Suprapubic skin (tissue), 4 donors: ENCODE results near the gene TRIM8. TPM values are rescaled to one million over a fixed set of nuclear protein-coding genes. Genes with fewer than 3 reads are reported as not detected.

Experiments used
- DNase-seq, 2 donors: peaks; one replicate each; pipeline ENCODE4 v3.0.0-alpha.2; 2019; ENCODE audit warnings: low spot score in 2 of 2
- H3K27ac ChIP-seq: fragments of 200-600 bp; sonication (generic); one replicate; pipeline ENCODE4 v1.5.1; 2019
- H3K27me3 ChIP-seq: fragments of 200-600 bp; sonication (generic); one replicate; pipeline ENCODE4 v1.5.1; 2019
- H3K36me3 ChIP-seq: fragments of 200-600 bp; sonication (generic); one replicate; pipeline ENCODE4 v1.5.1; 2019
- H3K4me1 ChIP-seq: fragments of 200-600 bp; sonication (generic); one replicate; pipeline ENCODE4 v1.5.1; 2019
- H3K4me3 ChIP-seq: fragments of 200-600 bp; sonication (generic); one replicate; pipeline ENCODE4 v1.5.1; 2019; ENCODE audit warnings: mild to moderate bottlenecking
- H3K9me3 ChIP-seq: fragments of 200-600 bp; sonication (generic); one replicate; pipeline ENCODE4 v1.5.1; 2019
- EP300 ChIP-seq: sonication (generic); formaldehyde crosslinking; IDR thresholded peaks from one replicate; pipeline ENCODE4 v1.6.1; 2017; ENCODE audit warnings: antibody characterized with exemption
- POLR2A ChIP-seq, 2 donors: fragments of 450-650 bp; IDR thresholded peaks; one replicate each; pipeline ENCODE4 v1.6.1; 2017; ENCODE audit warnings: antibody characterized with exemption in 2 of 2, mild to moderate bottlenecking in 2 of 2, moderate library complexity in 2 of 2
- POLR2AphosphoS5 ChIP-seq, 3 donors: sonication (generic); formaldehyde crosslinking; IDR thresholded peaks; one replicate each; pipeline ENCODE4 v1.6.1; 2017; ENCODE audit warnings: antibody characterized with exemption in 3 of 3
- WGBS: methylation state at CpG from one replicate; pipeline ENCODE4 v1.1.5; 2018; 5-methylcytosine and 5-hydroxymethylcytosine counted together
- total RNA-seq, 4 donors: library from RNA; depleted of rRNA; stranded (reverse); fragments of >200 nt; gene quantifications; one replicate each; pipeline ENCODE4 v1.1.0, GENCODE V29; 2016
- TF ChIP-seq, protein P1 (sequence below), 2 donors: fragments of 200-600 bp in 1 of 2; fragments of 450-650 bp in 1 of 2; sonication (generic) in 1 of 2; IDR thresholded peaks; one replicate each; pipeline ENCODE4 v1.5.1; 2016 to 2019; ENCODE audit warnings: antibody characterized with exemption in 2 of 2, mild to moderate bottlenecking in 1 of 2, moderate library complexity in 1 of 2

Gene TRIM8
- total RNA-seq, 4 donors from 2014 or later = 73.1 to 113 (median 96.1) TPM

DNA sequence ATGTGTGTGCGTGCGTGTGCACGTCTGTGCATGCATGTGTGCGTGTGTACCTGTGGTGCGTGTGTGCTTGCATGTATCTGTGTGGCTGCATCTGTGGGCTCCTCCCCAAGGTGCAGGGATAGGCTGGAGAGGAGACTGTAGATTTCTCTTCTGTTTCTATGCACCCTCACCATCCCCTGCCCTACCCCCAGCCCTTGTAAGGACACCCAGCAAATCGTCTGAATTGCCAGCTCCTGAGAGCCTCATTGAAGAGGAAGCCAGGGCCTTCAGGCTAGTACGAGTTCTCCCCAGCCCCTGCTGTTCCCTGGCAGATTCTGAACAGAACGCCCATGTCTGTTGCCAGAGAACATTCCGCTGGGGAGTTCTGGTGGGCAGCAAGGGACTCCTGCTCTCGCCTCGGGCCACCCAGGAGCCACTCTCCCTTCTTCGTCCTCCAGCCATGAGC is 17.0 kb upstream of the TRIM8 start:
- peaks cover 28% of the 10 kb centered on the region for H3K36me3 ChIP-seq
- TF ChIP-seq POLR2AphosphoS5 (IDR thresholded peaks at IDR 0.05) (no peak), POLR2A (IDR thresholded peaks at IDR 0.05) (no peak), EP300 (no peak)
- TF ChIP-seq, protein P1, sequence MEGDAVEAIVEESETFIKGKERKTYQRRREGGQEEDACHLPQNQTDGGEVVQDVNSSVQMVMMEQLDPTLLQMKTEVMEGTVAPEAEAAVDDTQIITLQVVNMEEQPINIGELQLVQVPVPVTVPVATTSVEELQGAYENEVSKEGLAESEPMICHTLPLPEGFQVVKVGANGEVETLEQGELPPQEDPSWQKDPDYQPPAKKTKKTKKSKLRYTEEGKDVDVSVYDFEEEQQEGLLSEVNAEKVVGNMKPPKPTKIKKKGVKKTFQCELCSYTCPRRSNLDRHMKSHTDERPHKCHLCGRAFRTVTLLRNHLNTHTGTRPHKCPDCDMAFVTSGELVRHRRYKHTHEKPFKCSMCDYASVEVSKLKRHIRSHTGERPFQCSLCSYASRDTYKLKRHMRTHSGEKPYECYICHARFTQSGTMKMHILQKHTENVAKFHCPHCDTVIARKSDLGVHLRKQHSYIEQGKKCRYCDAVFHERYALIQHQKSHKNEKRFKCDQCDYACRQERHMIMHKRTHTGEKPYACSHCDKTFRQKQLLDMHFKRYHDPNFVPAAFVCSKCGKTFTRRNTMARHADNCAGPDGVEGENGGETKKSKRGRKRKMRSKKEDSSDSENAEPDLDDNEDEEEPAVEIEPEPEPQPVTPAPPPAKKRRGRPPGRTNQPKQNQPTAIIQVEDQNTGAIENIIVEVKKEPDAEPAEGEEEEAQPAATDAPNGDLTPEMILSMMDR (IDR thresholded peaks at IDR 0.05) = no peak
- no peak overlapping the region for H3K4me3 ChIP-seq
- WGBS = 50% methylated on average over 12 of the region's 12 CpGs
- H3K4me1 ChIP-seq = peaks cover 44% of the 10 kb centered on the region
- H3K27me3 ChIP-seq = no peaks in the 10 kb centered on the region
- DNase-seq = no peak
- H3K9me3 ChIP-seq = no peaks in the 10 kb centered on the region
- H3K27ac ChIP-seq = peak overlapping the region; percentile 86

DNA sequence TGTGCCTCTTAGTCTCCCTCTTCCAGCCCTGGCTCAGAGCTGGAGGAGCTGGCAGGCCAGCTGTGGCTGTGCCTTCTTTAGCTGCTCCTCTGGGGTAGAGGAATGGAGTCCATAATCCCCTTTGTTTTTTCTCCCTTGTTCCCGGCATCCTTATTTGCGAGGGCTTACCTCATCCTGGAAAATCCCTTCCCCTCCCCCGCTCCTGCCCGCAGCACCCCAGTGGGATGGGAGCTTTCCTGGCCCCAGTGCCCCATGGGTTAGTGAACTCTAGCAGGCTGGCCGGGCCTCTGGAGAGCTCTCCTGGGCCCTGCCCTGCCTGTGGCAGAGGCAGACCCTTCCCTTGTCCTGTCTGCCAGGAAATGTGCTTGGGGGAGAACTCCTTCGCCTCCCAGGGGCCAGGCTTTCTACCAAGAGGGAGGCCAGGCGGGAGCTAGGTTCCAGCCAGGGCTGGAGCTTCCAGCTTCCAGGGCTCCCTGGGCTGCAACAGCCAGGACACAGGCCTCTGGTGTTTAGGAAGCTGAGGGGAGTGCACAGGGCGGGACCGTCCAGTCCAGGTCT is 16.5 kb upstream of the TRIM8 start:
- TF ChIP-seq, protein P1 (IDR thresholded peaks at IDR 0.05) = no peak
- TF ChIP-seq EP300 (no peak), POLR2AphosphoS5 (IDR thresholded peaks at IDR 0.05) (no peak), POLR2A (IDR thresholded peaks at IDR 0.05) (no peak)
- 63% methylated on average over 7 of the region's 9 CpGs for WGBS
- H3K9me3 ChIP-seq = no peaks in the 10 kb centered on the region
- H3K36me3 ChIP-seq = peaks cover 28% of the 10 kb centered on the region
- H3K27me3 ChIP-seq = no peaks in the 10 kb centered on the region
- H3K27ac ChIP-seq = peak overlapping the region; percentile 86
- no peak for DNase-seq
- no peak overlapping the region for H3K4me3 ChIP-seq
- peaks cover 47% of the 10 kb centered on the region for H3K4me1 ChIP-seq

DNA sequence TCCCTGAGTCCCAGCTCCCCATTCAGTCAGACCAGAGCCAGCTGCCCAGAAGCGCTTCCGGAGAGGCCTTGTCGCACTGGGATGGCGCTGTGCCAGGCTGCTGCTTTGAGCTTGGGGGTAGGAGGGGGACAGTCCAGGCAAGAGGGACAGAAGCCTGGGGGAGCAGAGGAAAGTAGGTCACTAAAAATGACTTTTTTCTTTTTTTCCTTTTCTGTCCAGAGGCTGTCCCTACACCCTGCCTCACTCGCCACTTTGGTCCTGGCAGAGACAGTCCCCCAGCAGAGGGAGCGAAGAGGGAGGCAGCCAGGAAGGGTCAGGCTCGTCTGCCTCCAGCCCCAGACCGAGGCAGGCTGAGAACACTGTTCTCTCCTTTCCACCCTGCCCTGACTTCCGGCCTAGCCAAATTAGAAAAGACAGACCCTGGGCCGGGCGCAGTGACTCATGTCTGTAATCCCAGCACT is 15.8 kb upstream of the TRIM8 start:
- no peak for TF ChIP-seq POLR2A (IDR thresholded peaks at IDR 0.05)
- no peak for TF ChIP-seq POLR2AphosphoS5 (IDR thresholded peaks at IDR 0.05)
- no peak for TF ChIP-seq EP300
- TF ChIP-seq, protein P1 (IDR thresholded peaks at IDR 0.05) = no peak
- H3K27ac ChIP-seq = peak overlapping the region; percentile 86
- no peaks in the 10 kb centered on the region for H3K9me3 ChIP-seq
- WGBS = 74% methylated on average over 11 of the region's 11 CpGs
- H3K36me3 ChIP-seq = peaks cover 28% of the 10 kb centered on the region
- H3K4me1 ChIP-seq = peaks cover 54% of the 10 kb centered on the region
- H3K27me3 ChIP-seq = no peaks in the 10 kb centered on the region
- no peak for DNase-seq
- H3K4me3 ChIP-seq = no peak overlapping the region

DNA sequence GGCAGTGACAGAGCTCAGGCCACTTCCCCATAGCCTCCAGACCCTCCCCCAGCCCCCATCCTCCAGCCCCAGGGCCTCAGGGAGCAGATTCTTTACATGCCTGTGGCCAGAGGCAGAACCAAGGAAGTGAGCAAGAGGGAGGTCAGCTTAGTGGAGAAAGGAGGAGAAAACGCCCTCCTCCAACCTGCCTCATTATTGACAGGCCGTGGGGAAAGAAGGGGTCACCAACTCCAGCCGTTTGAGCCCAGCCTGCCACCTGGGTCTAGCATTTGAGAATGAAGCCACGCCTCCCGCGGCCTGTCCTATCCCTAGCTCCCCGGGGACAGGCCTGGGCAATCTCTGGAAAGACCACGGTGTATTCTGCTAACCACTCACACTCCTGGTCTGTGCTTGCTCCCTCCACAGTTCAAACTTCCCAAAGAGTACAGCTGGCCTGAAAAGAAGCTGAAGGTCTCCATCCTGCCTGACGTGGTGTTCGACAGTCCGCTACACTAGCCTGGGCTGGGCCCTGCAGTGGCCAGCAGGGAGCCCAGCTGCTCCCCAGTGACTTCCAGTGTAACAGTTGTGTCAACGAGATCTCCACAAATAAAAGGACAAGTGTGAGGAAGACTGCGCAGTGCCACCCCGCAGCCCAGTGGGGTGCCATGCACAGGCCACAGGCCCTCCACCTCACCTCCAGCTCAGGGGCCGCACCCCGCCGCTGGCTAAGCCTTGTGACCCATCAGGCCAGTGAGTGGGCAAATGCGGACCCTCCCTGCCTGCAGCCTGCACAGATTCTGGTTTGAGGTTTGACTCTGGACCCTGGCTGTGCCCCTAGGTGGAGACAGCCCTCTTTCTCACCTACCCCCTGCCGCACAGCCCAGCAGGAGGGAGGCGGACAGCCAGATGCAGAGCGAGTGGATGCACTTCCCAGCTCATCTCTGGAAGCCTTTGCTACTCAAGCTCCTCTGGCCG is 14.3 kb upstream of the TRIM8 start:
- Histone ChIP-seq H3K9me3 (no peaks in the 10 kb centered on the region), H3K4me3 (no peak overlapping the region), H3K27me3 (no peaks in the 10 kb centered on the region), H3K4me1 (peaks cover 68% of the 10 kb centered on the region), H3K27ac (peak overlapping the region; percentile 5), H3K36me3 (peaks cover 28% of the 10 kb centered on the region)
- no peak for TF ChIP-seq EP300
- TF ChIP-seq POLR2AphosphoS5 (IDR thresholded peaks at IDR 0.05) = no peak
- no peak for TF ChIP-seq POLR2A (IDR thresholded peaks at IDR 0.05)
- TF ChIP-seq, protein P1 (IDR thresholded peaks at IDR 0.05) = no peak
- DNase-seq = no peak
- WGBS = 72% methylated on average over 16 of the region's 22 CpGs

DNA sequence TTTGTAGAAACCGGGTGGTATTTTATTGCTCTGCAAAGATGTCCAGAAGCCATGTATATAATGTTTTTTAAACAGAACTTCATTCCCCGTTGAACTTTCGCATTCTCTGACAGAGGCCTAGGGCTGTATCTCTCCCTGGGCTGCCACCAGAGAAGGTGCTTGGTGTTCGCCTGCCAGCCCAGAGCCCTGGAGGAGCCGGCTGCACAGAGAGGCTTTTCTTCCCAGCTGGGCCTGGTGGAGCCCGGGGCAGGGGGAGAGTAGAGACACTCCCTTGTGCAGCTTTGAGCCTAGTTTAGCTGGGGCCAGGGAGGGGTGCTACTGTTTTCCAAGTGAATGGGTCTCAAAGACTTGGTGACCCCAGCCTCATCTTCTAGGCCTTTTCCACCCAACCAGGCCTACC is 13.6 kb upstream of the TRIM8 start:
- H3K27me3 ChIP-seq = no peaks in the 10 kb centered on the region
- no peak overlapping the region for H3K27ac ChIP-seq
- DNase-seq = no peak
- 75% methylated on average over 6 of the region's 6 CpGs for WGBS
- TF ChIP-seq, protein P1 (IDR thresholded peaks at IDR 0.05) = no peak
- TF ChIP-seq EP300 = no peak
- no peak for TF ChIP-seq POLR2AphosphoS5 (IDR thresholded peaks at IDR 0.05)
- TF ChIP-seq POLR2A (IDR thresholded peaks at IDR 0.05) = no peak
- no peak overlapping the region for H3K4me3 ChIP-seq
- peaks cover 61% of the 10 kb centered on the region for H3K4me1 ChIP-seq
- no peaks in the 10 kb centered on the region for H3K9me3 ChIP-seq
- H3K36me3 ChIP-seq = peaks cover 28% of the 10 kb centered on the region
